HG02798 (cell line): ENCODE data around the gene NRCAM.
"Not testable (repeated sequence)": the region's sequence is repeated elsewhere in the genome, so short reads cannot be mapped to it uniquely, and the experiment has no call there.

Experiments used
- ATAC-seq: cut with Tn5 transposase; IDR thresholded peaks from one replicate; pipeline ENCODE4 v1.9.1; 2021; ENCODE audit warnings: mild to moderate bottlenecking; ENCODE audit not compliant: unreplicated experiment, poor library complexity

Gene NRCAM

DNA sequence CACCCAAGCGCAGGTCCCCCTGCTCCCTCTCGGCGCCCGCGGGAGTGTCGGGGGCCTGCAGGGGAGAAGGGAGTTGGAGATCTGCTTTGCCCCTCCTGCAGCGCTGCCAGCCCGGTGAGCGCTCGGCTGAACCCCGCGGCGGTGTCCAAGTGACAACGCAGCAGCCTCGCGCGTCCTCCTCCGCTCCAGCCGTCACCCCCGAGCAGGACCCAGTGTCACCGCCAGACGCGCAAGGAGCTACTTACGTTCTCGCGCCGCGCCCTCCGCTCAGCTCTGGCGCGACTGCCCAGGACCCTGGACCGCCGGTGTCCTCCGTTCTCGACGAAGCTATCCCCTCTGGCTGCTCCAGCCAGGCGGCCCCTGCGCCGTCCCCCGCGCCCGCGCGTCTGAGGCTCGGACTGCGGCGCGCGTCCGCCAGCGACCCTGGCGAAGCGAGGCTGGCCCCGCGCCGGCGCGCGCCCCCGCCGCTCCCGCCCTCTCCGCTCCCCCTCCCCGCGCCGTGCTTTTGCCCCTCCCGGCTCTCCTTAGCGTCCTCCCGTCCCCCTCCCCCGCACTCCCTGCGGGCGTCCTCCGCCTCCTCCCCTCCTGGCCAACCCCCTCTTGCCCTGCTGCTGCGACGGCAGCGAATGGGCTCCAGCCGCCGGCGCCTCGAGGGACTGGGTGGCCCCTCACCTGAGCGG is at the start of gene NRCAM:
TSS of gene NRCAM (minus strand) at position 439 of the 680 bp plus-strand sequence. CDS start 216,372 bp downstream, outside the sequence.
- ATAC-seq: peak; percentile 49

DNA sequence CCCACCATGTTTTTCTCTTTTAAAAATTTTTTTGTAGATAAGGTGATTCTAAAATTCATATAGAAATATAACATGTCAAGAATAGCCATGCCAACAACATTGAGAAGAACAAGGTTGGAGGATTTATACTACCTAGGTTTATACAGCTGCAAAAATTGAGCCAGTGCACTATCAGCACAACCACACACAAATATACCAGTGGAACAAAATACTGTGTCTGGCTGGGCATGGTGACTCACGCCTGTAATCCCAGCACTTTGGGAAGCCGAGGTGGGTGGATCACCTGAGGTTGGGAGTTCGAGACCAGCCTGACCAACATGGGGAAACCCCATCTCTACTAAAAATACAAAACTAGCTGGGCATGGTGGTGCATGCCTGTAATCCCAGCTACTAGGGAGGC is 48.3 kb upstream of the NRCAM start:
- not testable (repeated sequence) for ATAC-seq

GRCh38 chr7:108503112-108504026 is 47.1 kb upstream of the NRCAM start:
- peak; percentile 96 for ATAC-seq

- ATAC-seq: no peak
These were observed 43.3 kb upstream of the NRCAM start for GRCh38 chr7:108499566-108499965.

- ATAC-seq: no peak
These were observed 42.2 kb upstream of the NRCAM start for GRCh38 chr7:108498481-108498880.

DNA sequence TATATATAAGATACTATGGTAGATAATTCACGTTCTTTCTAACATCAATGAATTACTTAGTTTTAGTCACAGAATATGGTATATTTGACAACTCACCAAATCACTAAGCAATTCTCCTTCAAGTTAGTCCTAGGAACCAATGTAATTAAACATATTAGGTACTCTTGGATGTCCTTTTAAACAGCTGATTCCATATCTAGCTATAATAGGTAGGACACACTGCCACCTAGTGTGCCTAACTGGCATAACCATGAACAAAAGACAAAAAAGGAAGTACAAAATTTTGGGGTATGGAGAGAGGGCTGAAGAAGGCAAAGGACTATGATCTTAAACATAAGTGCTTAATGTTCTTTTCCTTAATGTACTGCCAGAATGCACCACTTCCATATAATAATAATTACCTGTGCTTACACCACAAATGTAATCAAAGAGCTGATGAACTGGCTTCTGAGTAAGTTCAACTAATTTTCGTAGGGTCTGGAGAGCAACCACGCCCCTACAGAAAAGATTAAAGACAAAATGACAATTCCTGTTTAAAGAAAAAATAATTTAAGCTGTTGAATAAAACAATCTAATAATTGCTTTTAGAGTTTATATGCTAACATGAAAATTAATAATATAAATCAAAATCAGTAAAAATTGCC is 41.0 kb upstream of the NRCAM start:
- ATAC-seq: peak; percentile 82

- ATAC-seq: no peak
These were observed 36.5 kb upstream of the NRCAM start for GRCh38 chr7:108492742-108493141.

DNA sequence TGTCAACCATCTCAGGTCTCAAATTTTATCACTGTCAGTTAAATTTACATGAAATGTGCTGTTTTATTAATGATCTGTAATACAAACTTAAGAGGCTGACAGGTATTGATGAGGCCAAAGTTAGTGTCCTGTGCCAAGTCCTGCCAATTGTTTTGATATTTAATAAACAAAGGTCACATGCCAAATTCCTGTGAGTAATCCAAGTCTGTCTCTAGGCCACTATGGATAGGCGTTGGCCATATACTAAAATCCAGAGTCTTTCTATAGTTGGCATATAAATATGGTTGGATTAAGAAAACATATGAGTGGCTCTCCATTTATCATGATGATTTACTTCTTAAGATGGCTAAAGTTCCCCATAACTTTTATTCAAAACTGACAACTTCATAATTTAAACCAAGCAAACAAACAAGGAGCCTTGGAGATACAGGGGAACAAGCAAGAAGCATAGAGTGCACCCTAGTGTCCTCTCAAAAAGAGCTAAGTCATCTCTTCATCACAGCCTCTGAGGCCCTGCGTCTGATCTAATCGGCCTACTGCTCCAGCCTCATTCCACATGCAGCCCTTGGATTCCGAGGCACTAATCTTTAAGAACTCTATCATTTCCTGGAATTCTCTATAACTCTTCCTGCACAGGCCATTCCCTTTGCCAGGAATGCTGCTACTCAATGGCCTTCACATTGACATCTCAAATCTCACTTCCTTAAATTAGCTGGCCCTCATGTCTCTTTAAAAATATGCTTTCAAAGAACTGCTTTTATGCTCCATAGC is 32.7 kb upstream of the NRCAM start:
- no peak for ATAC-seq

- no peak for ATAC-seq
These were observed 31.4 kb upstream of the NRCAM start for GRCh38 chr7:108487646-108488045.

GRCh38 chr7:108486291-108486966 is 30.2 kb upstream of the NRCAM start:
- peak; percentile 54 for ATAC-seq

DNA sequence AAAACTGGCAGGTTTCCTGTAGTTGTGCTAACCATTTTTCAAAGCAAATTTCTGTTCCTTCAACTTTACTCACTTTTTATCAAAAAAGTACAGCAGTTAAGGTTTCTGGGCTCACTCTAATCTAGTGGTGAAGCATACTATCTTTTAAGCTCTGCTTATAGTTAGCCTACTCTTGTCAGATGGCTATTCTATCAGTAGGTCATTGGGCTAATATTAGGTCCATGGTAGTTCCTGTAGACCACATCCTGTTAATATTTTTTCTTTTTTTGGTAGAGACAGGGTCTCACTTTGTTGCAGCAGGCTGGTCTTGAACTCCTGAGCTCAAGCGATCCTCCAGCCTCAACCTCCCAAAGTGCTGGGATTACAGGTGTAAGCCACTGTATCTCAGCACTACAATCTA is 27.9 kb upstream of the NRCAM start:
- ATAC-seq: no peak

DNA sequence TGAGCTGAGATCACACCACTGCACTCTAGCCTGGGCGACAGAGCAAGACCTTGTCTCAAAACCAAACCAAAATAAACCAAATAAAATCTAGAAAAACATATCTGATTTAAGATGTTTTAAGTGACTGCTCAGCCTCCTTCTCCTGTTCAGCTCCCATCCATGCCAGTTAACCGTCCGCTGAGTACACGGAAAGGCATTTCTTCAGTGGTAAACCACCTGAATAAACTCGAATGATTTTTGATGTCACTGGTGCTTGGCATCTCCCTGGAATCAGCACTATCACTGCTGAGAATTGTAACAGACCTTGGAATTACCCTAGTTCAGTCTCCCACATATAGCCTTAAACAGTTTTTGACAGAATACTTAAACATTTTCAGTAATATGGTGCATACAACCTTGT is 24.1 kb upstream of the NRCAM start:
- ATAC-seq: no peak

DNA sequence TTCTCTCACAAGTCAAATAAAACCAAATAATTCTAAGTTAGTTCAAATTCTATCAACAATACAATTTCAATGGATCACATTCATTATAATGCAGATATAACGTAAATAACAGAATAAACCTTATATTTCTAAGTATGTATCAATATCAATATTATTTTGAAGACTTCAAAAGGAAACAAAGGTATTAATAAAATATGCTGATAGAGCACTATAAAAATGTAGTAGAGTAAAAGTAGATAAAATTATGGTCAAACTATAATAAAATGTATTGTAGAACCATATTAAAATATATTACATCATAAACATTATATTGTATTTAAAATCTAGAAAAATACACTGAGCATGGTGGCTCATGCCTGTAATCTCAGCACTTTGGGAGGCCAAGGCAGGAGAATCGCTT is 23.5 kb upstream of the NRCAM start:
- no peak for ATAC-seq

DNA sequence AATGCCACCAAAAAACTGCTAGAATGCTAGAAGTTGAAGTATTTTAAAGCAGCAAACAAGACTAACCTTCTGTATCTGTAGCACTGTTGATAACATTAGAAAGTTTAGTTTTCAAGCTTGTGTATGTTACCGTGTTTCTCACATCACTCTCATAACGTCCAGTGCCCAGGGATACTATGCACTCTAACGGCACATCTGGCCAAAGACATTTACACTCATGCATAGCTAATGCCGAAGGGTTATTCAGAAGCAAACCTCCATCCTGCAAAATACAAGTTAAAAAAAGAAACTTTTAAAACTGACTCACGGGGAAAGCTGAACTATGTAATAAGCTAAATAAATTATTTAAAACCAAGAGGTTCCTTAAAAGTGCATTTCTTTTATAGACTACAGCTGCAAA is 22.9 kb upstream of the NRCAM start:
- ATAC-seq: no peak

GRCh38 chr7:108468246-108468645 is 12.0 kb upstream of the NRCAM start:
- no peak for ATAC-seq

GRCh38 chr7:108467391-108467790 is 11.2 kb upstream of the NRCAM start:
- ATAC-seq: no peak

DNA sequence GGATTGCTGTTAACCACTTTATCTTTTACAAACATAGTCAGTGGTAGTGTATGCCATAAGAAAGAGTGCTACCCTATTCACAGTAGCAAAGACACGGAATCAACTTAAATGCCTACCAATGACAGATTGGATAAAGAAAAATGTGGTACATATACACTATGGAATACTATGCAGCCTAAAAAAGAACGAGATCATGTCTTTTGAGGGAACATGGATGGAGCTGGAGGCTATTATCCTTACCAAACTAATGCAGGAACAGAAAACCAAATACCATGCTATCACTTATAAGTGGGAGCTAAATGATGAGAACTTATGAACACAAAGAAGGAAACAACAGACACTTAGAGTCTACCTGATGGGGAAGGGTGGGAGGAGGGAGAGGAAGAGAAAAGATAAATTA is 10.1 kb upstream of the NRCAM start:
- not testable (repeated sequence) for ATAC-seq

DNA sequence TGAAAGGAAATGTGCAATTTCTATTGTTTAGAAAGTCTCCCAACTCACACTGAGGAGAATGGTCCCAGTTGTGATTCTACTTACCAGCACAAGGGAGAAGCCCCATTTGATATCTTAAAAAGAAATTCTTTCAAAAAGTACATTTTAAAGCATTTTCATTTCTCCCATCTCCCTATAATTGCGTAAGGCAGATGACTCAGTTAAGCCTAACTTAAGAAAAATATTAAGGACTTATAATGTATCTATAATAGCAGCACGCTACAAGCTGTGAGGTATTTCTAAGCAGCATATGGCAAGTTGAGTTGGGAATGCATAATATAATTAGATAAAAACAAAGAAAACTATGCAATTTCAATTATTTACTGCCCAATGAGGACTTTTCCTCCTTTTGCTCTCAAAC is 8.5 kb upstream of the NRCAM start:
- ATAC-seq: no peak

- no peak for ATAC-seq
These were observed 7.4 kb upstream of the NRCAM start for GRCh38 chr7:108463613-108464012.

DNA sequence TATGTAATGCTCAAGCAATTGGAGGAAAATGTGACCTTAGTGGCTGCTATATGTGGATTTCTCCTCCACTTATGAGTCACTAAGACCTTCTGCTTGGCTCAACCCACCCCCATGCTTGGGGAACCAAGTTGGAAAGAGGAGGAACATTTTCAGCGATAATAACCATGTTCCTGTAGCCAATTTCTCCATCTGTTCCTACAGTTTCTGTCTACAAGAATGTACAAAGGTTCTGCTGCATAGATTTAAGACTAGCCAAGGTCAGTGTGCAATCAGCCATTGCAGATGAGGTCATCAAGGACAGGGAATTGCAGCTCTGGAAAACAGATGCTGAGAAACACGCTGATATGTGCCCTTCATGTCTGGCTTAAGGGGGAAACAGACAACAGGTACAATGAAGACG is 5.6 kb upstream of the NRCAM start:
- ATAC-seq: no peak
